Hepatocyte (in vitro differentiated cells): ENCODE data around the gene EAF1.

ENCODE experiments used
- CTCF ChIP-seq: fragments of 200-600 bp; sonication (generic); IDR thresholded peaks from 2 replicates; pipeline ENCODE4 v1.5.1; 2016; ENCODE audit warnings: antibody characterized with exemption, mild to moderate bottlenecking; ENCODE audit not compliant: poor library complexity
- EZH2 ChIP-seq: fragments of 200-600 bp; sonication (generic); IDR thresholded peaks from 2 replicates; pipeline ENCODE4 v1.6.1; 2016; ENCODE audit warnings: antibody characterized with exemption, mild to moderate bottlenecking, borderline replicate concordance
- EZH2phosphoT487 ChIP-seq: fragments of 200-600 bp; sonication (generic); IDR thresholded peaks from one replicate; pipeline ENCODE4 v1.6.1; 2018; ENCODE audit warnings: antibody characterized with exemption, mild to moderate bottlenecking, low read depth, moderate library complexity; ENCODE audit not compliant: unreplicated experiment, severe bottlenecking

GRCh38 chr3:15453991-15454625, 26.7 kb downstream of the EAF1 start:
- no peak for TF ChIP-seq CTCF
- TF ChIP-seq EZH2phosphoT487 = no peak
- TF ChIP-seq EZH2 = no peak
